Spleen (tissue), 7 donors: Measurements from ENCODE around the gene XPO4.

Source experiments
- CTCF ChIP-seq, 11 experiments: fragments of 200-600 bp in 7 of 11; fragments of 450-650 bp in 4 of 11; sonication (generic) in 4 of 11; IDR thresholded peaks in 8 of 11; conservative IDR thresholded peaks in 3 of 11; 1 replicate in 7 of 11; 2 replicates in 4 of 11; pipeline versions ENCODE4 v1.4.0 to v1.8.0; 2016 to 2021; ENCODE audit warnings: antibody characterized with exemption in 11 of 11, inconsistent platforms in 4 of 11, mild to moderate bottlenecking in 1 of 11
- POLR2A ChIP-seq, 3 donors: fragments of 450-650 bp; IDR thresholded peaks; one replicate each; pipeline ENCODE4 v1.5.1; 2017; ENCODE audit warnings: antibody characterized with exemption in 3 of 3, mild to moderate bottlenecking in 1 of 3
- POLR2AphosphoS5 ChIP-seq, 3 donors: sonication (generic); formaldehyde crosslinking; IDR thresholded peaks; one replicate each; pipeline ENCODE4 v1.5.1; 2017; ENCODE audit warnings: antibody characterized with exemption in 3 of 3
- donor health status: DM: no; HTN: no; CAD: no; lungs with moderate emphysema.
- donor health status: DM: no; HTN: no; CAD: no.
- donor health status: DM: no; HTN: no; CAD: no.

GRCh38 chr13:20901668-20902437 lies 693 bp downstream of the XPO4 start:
- no peak for TF ChIP-seq CTCF (IDR thresholded peaks at IDR 0.05 in 8 of 11, conservative IDR thresholded peaks at IDR 0.05 in 3 of 11)
- no peak for TF ChIP-seq POLR2A (IDR thresholded peaks at IDR 0.05)
- TF ChIP-seq POLR2AphosphoS5 (IDR thresholded peaks at IDR 0.05), result no peak
